Mesenteric fat pad (tissue), 1 donor: ENCODE data around the gene RET. TPM values are rescaled to one million over a fixed set of nuclear protein-coding genes. Genes with fewer than 3 reads are reported as not detected.
"Not testable (repeated sequence)": the region's sequence is repeated elsewhere in the genome, so short reads cannot be mapped to it uniquely, and the experiment has no call there.

ENCODE experiments used
- DNase-seq: peaks from one replicate; pipeline ENCODE4 v3.0.0-alpha.2; 2020; ENCODE audit warnings: low spot score
- total RNA-seq: library from RNA; stranded (reverse); fragmentation: NEBNext Ultra II Directional; extraction: Animal tissue kit (Norgen Biotek cat#: 25700); gene quantifications from one replicate; pipeline ENCODE4 v1.2.1, GENCODE V29; 2021
- donor health status: DM: yes; HTN: yes; CAD: no.

RET gene
- total RNA-seq, 1 donor from 2014 or later: 0.64 TPM

DNA sequence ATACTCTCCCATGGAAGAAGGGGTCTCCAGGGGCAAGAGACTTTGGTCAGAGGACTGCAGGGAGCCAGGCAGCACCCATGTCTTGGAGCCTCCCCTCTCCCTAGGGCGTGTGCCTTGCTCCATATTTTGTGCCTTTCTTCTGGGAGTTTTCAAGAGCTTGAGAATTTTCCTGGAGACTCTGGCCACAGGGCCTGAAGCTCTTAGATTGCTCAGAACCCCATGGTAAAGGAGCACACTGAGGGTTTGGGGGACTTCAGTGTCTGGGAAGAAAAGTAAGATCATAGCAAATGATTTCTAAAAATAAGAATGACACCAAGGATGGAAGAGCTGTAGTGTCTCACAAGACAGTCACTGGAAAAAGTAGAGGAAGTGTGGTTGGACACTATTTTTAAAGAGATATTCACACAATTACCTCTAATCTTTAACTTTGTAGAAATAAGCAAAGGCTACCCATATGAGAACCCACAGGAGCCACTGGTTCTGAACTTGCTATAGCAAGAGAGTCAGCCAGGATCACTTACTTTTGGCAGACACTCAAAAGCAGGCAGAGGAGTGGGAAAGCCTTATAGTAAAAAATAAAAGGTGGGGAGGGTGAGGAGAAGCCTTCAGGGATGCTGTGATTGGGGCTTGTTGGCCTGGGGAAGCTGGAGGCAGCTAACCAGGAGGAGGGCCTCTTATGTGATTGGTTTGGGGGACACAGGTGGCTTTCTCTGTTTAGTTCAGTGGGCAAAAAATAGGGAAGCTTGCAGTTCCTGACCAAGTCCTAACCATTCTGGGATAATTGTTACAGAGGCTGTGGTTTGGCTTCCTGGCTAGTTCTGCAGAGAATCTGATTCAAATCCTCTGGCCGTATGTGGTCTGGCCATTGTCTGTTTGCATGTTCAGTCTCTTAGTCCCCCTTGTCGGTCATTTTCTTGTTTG lies 56.3 kb downstream of the RET start:
- DNase-seq: no peak

DNA sequence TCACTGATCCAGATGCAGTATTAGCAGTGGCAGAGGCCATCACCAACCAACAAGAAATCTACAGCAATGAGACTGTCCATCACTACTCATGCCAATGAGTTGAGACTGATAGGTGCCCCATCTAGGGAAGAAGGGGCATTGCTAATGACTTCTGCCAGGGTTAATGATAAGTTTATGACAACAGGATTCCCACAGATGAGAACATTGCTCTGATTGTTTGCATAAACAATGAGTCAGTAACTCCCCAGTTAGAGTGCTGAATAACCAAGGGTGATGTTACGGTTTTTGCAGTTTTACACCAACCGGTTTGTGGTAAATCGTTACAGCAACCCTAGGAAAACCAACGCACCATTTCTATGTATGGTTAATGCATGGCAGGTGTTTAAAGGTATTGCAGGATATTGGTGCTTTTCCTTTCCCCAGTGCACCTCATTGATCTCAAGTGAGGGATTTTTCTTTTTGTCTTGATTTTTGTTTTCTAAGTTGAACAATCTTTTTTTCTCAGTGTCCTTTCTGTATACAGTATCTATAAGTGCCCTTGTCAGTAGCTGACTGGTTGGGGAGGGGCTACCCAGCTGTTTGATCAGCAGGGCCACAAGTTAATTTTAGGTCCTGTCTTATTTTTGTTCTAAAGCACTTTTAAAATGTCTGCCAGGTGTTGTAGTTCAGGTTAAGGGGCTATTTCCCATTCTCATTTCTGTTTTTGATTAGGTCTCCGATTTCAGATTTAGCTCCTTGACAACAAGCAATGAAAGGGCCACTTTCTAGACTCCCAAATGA lies 57.4 kb downstream of the RET start:
- no peak for DNase-seq

DNA sequence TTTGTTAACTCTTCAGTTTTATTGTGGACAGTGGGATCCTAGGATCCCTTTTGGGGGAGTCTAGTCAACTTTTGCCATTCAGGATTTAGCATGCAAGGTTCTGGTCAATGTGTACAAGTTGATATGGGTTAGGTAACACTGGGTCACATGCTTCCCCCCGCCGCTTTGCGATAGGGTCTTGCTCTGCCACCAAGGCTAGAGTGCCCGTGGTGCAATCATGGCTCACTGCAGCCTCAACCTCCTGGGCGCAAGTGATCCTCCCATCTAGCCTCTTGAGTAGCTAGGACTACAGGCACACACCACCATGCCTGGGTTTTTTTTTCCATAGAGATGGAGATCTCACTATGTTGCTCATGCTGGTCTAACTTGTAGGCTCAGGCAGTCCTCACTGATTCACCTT lies 58.2 kb downstream of the RET start:
- DNase-seq: no peak

- DNase-seq: no peak
Measured at GRCh38 chr10:43135656-43136055, 58.8 kb downstream of the RET start.

DNA sequence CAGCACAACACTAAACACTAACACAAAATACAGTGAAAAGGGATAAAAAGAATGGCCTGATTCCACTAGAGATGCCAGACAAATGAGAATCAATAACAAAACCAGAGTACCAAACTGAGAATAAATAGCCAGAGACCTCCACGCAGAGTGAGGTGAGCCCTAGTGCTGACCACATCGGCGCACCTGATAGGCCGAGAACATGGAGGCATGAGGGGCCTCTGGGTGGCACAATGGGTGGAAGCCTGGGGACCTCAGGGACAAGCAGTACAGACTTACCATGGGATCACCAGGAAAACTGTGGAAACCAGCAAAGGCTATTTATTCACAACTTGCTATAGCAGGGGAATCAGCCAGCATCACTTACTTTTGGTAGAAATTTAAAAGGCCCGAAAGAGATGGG lies 59.6 kb downstream of the RET start:
- DNase-seq: no peak

DNA sequence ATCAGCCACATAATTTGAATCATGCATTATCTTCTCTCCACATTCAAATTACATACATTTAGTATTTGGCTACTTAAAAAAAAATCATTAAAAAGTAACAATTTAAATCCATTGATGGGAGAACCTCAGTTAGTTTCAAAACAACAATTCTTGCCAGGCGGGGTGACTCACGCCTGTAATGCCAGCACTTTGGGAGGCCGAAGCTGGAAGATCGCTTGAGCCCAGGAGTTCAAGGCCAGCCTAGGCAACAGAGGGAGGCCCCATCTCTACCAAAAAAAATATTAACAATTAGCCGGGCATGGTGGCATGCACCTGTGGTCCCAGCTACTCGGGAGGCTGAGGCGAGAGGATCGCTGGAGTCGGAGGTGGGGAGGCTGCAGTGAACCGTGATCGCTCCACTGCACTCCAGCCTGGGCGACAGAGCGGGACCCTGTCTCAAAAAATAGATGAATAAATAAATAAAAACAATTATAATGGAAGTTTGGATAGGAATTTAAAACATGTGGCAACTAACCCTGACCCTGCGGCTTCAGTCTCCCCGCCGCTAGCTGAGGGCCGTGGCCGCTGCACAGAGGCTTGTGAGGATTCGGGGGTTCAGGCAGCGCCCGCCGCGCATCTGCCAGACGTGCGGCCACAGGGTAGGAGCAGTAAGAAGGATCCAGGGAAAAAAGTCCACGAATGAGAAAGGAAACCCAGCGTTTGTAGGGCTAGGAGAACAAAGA lies 60.3 kb downstream of the RET start:
- no peak for DNase-seq

- DNase-seq: no peak
Measured at GRCh38 chr10:43137717-43138020, 60.8 kb downstream of the RET start.

GRCh38 chr10:43138021-43138756 lies 61.3 kb downstream of the RET start, which contains the start of gene CSGALNACT2:
Gene CSGALNACT2 (plus strand): TSS chr10:43138445. CDS start chr10:43155150, 16,705 bp downstream.
- peak; percentile 95 for DNase-seq

GRCh38 chr10:43138757-43139241 lies 61.9 kb downstream of the RET start:
- no peak for DNase-seq

DNA sequence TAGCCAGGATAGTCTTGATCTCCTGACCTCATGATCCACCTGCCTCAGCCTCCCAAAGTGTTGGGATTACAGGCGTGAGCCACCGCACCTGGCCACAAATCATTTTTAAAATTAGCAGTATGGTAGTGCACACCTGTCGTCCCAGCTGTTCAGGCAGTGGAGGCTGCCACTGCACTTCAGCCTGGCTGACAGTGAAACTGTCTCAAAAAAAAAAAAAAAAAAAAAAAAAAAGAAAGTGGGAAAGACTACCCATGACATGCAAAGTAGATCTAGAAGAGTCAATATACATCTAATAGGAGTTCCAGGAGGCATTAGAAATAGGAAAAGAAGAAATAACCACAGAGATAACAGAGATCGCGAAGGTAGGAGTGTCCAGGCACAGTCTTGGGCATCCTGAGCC lies 64.6 kb downstream of the RET start:
- DNase-seq: no peak

DNA sequence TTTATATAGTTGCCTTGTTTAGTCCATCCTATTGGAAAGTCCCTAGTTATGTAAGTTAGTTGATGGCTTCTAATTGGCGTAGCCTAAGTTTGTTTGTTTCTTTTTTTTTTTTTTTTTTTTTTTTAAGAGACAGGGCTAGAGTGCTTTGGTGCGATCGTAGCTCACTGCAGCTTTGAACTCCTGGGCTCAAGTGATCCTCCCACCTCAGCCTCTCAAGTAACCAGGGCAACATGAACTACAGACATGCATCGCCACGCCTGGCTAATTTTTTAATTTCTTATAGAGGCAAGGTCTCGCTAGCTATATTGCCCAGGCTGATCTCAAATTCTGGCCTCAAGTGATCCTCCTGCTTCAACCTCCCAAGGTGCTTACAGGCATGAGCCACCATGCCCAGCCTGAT lies 68.4 kb downstream of the RET start:
- DNase-seq: no peak

GRCh38 chr10:43145936-43146335 lies 69.1 kb downstream of the RET start:
- DNase-seq: not testable (repeated sequence)

DNA sequence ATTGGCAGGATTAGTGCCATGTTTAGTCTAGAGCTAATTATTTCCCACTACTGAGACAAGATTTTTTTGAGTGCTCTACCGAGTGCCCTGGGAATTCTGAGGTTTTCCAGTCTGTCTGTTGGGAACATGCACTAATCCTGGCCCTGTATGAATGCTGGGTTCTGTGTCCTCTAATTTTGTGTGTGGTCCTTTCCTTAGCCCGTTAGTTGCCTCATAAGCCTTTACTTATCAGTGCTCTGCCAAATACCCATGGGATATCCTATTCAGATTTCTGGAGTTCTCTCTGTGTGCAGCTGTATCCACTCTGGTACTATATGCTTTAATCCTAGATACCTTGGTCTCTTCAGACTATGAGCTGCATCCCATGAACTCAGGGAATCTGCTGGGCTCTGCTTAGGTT lies 74.5 kb downstream of the RET start:
- DNase-seq: no peak

DNA sequence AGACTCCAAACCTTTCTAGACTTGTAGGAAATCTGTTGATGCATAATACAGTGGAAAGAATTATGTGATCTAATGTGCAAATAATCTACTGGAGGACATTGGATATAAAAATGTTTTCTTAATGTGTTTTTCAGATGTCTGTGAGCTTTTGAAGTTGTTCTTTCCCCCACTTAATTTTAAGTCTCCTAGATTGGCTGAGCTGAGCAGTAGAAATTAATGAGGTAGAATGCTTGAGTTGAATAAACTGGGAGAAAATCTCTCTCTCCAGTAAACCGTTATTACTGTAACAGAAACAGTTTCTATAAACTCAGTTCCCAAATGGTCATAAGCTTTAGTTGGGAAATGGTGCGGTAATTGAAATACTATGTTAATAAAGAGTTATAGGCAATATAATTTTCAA lies 77.0 kb downstream of the RET start:
- DNase-seq: no peak

- DNase-seq: no peak
Measured at GRCh38 chr10:43155221-43155620, 78.4 kb downstream of the RET start.

GRCh38 chr10:43155741-43156140 lies 78.9 kb downstream of the RET start:
- no peak for DNase-seq

DNA sequence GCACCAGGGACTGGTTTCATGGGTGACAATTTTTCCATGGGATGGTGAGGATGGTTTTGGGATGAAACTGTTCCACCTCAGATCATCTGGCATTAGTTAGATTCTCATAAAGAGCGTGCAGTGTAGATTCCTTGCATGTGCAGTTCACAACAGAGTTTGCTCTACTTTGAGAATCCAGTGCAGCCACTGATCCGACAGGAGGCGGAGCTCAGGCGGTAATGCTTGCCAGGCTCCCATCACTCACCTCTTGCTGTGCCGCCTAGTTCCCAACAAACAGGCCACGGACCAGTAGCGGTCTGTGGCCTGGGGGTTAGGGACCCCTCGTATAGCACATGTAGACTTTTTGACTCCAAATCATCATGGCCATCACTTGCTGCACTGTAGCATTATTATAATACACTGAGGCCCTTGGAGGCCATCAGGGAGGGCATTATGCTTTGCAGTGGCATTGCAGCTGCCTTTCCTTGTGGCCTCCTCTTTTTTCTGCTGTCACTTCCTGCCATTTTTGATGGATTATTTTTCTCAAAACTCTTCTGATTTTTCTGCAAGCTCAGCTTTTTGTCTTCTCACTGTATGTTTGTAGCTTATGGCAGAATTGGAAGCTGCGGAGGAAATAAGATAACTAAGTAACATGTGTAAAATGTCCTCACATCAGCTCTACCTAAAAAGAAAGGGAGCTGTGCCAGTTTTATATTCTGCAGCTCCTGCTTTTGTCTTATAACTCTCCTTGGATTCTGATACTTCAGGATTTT lies 79.9 kb downstream of the RET start:
- no peak for DNase-seq

DNA sequence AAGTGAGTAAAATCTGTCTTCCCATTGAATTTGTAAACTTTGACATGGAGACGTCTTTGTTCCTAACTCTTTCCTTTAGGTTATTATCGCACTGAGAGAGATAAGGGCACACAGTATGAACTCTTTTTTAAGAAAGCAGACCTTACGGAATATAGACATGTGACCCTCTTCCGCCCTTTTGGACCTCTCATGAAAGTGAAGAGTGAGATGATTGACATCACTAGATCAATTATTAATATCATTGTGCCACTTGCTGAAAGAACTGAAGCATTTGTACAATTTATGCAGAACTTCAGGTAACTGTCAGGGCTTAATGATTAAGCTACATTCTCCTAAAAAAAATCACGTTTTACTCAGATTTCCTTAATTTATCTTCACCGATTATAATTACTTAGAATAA lies 81.8 kb downstream of the RET start:
- no peak for DNase-seq

DNA sequence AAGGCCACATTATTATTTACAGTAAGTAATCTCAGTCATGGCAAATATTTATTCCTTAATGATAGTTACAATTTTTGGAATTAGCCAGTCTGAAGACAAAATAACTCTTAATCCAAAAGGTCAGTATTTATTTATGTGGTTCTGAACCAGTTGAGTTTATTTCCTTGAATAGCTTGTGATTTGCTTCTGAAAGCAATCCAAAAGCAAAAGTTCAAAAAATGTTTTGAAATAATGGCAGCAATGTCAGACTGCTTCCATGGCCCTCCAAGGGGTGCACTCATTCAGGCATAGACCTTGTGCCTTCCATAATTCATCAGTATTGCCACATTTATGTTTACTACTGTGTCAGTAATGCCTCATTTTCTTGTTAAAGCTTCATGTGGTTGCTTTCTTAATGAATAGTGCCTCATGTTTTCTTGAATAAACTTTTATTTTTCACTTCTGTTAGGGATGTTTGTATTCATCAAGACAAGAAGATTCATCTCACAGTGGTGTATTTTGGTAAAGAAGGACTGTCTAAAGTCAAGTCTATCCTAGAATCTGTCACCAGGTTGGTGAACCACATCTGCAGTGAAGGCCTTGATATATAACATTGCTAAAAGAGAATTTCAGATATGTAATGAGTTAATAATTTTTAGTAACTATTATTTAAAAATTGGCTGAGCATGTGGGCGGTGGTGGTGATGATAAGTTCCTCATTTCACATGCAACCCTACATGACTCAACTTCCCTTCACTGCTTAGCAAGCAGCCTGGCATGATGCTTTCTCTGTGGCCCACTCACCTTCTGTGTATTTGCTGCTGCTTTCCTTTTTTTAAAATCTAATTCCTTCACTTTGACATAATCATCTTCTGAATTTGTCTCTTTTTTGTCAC lies 83.4 kb downstream of the RET start:
- DNase-seq: no peak
